HG02884 (cell line): Measurements from ENCODE around the gene EFCAB7.

Experiments used
- ATAC-seq: cut with Tn5 transposase; IDR thresholded peaks from one replicate; pipeline ENCODE4 v1.9.1; 2021; ENCODE audit warnings: mild to moderate bottlenecking, moderate library complexity; ENCODE audit not compliant: unreplicated experiment

The EFCAB7 gene, protein sequence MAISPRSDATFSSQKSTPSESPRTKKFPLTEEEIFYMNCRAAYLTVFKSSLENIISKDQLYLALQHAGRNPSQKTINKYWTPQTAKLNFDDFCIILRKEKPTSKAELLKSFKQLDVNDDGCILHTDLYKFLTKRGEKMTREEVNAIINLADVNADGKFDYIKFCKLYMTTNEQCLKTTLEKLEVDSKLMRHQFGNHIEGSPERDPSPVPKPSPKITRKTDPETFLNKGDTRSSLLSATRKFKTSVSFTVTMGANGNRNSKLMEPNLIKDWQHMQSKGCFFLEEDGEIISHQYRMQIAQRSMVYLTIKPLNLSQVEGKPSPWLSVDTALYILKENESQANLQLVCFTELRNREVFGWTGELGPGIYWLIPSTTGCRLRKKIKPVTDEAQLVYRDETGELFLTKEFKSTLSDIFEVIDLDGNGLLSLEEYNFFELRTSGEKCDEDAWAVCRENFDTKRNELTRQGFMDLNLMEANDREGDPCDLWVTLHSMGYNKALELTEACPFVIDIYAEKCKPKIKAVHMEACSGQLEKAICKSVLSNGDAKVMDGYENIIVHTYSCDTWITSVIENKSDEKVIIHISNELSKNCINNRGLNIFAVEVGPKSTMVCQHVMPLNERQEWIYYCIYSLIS

GRCh38 chr1:63522891-63523728 lies at the start of gene EFCAB7, which contains the start of gene ITGB3BP:
TSS of gene EFCAB7 (plus strand) at chr1:63523525. CDS start at chr1:63525573, 2,048 bp downstream.
TSS of gene ITGB3BP (minus strand) at chr1:63523225. CDS start at chr1:63523133, 92 bp downstream.
- peak; percentile 89 for ATAC-seq

- no peak for ATAC-seq
Measured at GRCh38 chr1:63475761-63476160, 47.6 kb upstream of the EFCAB7 start.

DNA sequence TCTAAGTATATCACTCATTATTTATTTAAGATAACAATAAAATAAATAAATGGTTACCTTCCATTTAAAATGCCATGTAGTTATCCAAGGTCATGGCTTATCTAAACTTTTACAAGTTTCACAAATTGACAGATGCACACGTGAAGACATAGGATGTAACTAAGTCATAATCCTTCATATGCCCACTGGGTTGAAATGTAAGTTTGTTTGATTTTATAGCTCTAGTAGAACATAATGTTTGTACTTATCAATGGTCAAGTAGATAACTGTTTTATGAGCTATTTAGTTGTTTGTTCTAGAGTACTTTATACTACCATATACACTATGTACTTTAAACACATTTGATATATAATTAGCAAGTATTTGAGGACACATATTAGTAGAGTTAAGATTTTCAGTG lies 43.3 kb upstream of the EFCAB7 start:
- no peak for ATAC-seq

DNA sequence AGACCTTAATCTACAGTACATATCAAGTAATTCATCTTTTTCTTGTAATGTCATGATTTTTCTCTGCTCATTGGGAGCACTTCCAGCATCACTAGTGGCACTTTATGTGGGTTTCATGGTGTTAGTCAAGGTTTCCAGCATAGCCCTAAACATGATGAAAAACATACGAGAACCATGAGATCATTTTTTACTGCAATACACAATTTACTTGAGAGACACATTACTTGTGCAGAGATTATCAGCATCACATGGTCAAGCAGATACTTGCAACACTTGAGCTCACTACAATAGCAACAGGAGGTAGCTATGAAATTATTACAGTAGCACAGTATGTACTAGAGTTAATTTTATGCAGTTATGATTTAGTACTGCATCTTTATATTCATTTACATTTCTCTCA lies 36.7 kb upstream of the EFCAB7 start:
- ATAC-seq: no peak

DNA sequence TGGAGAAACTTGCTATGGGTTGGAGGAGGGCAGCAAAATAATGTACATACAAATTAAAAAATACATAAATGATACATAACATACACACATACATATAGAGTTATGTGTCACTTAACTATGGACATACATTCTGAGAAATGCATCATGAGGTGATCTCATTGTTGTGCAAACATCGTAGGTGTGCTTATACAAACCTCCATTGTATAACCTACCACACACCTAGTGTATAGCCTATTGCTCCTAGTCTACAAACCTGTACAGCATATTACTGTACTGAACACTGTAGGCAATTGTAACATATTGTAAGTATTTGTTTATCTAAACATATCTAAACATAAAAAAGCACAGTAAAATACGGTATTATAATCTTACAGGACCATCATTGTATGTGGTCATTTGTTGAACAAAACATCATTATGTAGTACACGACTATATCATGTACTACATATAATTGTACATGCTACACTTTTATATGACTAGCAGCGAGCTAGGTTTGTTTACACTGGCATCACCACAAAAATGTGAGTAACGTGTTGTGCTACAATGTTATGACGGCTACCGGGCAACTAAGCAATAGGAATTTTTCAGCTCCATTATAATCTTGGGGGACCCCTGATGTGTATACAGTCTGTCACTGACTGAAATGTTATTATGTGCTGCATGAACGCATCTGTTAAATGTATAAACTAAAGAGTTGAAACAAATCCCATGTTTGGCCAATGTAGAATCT lies 35.8 kb upstream of the EFCAB7 start:
- no peak for ATAC-seq

DNA sequence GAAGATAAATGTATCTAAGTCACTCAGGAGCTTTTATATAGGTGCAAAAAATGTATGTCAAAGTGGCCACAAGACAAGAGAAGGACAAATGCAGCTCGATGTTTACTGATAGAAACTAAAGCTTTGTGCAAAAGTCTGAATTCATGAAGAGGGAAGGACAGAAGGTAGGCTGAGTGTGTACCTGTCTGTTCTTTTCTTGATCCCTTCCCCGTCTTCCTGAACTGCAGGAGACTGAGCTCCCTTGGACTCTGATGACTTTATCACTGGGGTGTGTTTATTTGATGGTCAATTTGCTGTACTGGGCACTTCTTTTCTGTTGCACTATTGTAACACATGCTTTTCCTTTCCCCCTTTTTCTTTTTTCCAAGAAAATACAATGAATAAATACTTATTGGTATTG lies 25.7 kb upstream of the EFCAB7 start:
- ATAC-seq: no peak

DNA sequence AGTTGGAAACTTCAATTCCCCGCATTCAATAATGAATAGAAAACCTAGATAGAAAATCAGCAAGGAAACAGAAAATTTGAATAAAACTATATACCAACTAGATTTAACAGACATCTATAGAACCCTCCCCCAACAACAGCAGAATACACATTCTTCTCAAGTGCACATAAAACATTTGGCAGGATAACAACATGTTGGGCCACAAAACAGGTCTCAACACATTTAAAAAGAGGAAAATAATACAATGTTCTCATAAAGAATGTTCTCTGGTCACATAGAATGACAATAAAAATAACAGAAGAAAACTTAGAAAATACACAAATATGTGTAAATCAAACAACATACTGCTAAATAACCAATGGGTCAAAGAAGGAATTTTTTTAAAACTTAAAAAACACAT lies 25.2 kb upstream of the EFCAB7 start:
- ATAC-seq: no peak

- no peak for ATAC-seq
Measured at GRCh38 chr1:63501256-63501655, 22.1 kb upstream of the EFCAB7 start.

DNA sequence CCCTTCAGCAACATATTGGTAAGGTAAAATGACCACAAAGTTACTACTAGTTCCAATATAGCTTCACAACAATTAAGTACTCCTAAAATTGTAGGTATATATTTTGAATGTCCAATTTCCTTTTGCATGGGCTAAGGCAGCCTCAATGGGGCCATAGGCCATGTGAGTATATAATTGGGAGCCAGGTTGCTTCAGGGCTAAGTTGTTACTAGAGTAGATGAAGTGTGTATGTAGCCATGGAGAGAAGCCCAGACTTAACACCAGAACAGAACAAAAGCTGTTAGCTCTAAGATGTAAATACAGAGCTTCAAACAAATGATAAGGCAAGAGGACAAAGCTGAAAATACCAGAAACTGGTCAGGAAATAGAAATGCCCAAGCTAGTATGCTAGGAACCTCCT lies 16.5 kb upstream of the EFCAB7 start:
- ATAC-seq: no peak

- ATAC-seq: no peak
Measured at GRCh38 chr1:63509718-63510117, 13.6 kb upstream of the EFCAB7 start.

- ATAC-seq: no peak
Measured at GRCh38 chr1:63512584-63512983, 10.7 kb upstream of the EFCAB7 start.

- ATAC-seq: no peak
Measured at GRCh38 chr1:63516629-63517028, 6.7 kb upstream of the EFCAB7 start.

DNA sequence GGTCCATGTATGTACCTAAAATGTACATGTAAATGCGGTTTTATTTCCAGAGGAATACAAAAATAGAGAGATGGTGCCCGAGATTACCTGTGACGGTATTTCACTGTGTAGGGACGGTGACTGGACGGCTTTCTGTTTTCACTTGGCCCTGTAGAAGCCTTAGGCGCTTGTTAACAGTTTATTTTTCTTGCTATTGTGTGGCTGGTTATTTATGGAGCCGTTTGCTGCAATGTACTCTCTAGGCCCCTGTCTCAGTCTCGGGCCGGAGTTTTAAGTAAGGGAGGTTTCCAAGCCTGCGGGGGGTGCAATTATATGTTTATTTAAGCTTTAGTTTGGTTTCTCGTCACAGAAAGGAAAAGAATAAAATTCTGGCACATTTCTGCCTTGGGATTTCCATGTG lies 413 bp downstream of the EFCAB7 start:
- peak; percentile 10 for ATAC-seq

DNA sequence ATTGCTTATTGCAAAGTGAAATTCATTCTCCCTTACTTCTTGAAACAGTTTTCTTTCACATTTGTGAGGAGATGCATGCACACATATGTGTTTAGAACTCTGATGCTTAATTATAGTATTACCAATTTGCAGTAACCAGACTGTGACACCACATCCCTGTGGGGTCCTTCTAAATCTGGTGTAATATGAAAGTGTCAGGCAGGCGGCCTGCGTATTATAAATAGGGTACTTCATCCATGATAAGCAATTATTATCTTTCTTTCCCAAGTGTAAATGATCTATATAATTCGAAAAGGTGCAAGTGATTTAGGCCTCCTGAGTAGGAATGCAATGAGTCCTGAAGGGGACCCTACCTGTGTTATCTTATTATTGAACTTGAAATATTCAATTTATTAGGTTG lies 876 bp downstream of the EFCAB7 start:
- no peak for ATAC-seq

DNA sequence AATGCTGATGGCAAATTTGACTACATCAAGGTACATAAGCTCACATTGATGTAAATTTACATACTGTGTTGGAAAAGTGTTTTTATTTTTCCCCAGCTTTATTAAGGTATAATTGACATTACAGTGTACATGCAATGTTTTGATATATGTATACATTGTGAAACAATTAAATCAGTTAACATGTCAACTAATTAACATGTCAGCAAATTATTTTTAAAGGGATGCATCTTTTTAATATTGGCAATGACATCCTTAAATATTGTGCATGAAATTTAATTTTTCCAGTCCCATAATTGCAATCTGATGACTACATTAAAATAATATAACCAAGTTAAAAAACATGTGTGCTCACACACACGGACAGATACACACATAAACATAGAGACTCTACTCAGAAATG lies 9.4 kb downstream of the EFCAB7 start:
- no peak for ATAC-seq

- ATAC-seq: no peak
Measured at GRCh38 chr1:63533931-63534330, 10.6 kb downstream of the EFCAB7 start.

DNA sequence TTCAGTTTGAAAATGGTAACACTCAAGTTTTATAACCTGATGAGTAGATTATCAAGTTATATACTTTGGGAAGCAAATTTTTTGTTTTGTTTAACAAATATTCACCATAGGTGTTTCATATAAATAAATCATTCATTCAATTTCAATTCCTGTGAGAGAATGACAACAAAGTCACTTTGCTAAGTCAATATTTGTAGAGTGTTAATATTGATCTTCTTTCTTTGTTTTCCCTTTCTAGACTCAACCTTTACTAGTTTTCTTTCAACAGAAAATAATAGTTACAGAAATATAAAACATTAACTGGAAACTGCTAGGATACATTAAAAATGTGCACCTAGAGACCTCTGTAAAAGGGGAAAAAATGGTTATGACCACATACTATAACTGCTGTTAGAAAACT lies 11.1 kb downstream of the EFCAB7 start:
- ATAC-seq: no peak

GRCh38 chr1:63537006-63537405 lies 13.7 kb downstream of the EFCAB7 start:
- ATAC-seq: no peak

DNA sequence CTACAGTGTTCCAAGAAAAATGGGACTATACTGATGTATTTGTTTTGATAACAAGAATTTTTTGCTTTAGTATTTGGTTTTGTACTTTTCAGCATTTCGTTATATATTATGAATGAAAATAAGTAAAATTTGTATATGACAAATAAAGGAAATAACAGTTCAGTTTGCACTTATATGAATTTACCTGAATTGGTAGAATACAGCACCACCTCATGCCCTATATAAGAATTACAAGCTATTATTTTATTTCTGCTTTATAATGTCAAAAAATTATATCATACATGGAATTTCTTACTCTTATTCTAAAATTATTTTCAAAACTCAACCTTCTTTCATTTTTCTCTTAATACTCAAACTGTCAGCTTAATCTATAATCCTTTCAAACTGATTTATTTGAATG lies 14.6 kb downstream of the EFCAB7 start:
- ATAC-seq: no peak

DNA sequence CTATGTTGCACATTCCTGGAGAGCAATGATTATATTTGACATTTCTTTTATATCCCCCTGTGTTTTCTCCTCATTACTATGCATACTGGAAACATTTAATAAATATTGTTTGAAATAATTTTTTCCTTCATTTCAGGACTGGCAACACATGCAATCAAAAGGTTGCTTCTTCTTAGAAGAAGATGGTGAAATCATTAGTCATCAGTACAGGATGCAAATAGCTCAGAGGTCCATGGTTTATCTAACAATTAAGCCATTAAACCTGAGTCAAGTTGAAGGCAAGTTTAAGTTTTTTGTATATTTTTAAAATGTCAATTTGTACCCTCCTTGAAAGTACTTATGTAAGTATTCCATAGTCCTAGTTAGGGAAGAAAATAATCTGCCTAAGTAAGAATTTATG lies 22.5 kb downstream of the EFCAB7 start:
- ATAC-seq: no peak
